Measurements from ENCODE around the gene LINC01488.

GRCh38 chr11:69539416-69540117 is 58.1 kb downstream of the LINC01488 start:
- TF ChIP-seq POLR2A (IDR thresholded peaks at IDR 0.05), result no peak
- TF ChIP-seq, protein P1, sequence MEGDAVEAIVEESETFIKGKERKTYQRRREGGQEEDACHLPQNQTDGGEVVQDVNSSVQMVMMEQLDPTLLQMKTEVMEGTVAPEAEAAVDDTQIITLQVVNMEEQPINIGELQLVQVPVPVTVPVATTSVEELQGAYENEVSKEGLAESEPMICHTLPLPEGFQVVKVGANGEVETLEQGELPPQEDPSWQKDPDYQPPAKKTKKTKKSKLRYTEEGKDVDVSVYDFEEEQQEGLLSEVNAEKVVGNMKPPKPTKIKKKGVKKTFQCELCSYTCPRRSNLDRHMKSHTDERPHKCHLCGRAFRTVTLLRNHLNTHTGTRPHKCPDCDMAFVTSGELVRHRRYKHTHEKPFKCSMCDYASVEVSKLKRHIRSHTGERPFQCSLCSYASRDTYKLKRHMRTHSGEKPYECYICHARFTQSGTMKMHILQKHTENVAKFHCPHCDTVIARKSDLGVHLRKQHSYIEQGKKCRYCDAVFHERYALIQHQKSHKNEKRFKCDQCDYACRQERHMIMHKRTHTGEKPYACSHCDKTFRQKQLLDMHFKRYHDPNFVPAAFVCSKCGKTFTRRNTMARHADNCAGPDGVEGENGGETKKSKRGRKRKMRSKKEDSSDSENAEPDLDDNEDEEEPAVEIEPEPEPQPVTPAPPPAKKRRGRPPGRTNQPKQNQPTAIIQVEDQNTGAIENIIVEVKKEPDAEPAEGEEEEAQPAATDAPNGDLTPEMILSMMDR (IDR thresholded peaks at IDR 0.05), result no peak

Data from Peyer's patch (tissue), 4 donors.